ENCODE data around the gene RSPH1. TPM values are rescaled to one million over a fixed set of nuclear protein-coding genes. Genes with fewer than 3 reads are reported as not detected.
A peak's percentile ranks its signal among the peaks of the same experiment; 100 is the strongest.

The RSPH1 gene
- total RNA-seq, 3 donors from 2014 or later = 0.48 to 2.3 (median 0.88) TPM

GRCh38 chr21:42461881-42462877 lies 33.8 kb downstream of the RSPH1 start:
- TF ChIP-seq CTCF (IDR thresholded peaks at IDR 0.05) = no peak
- TF ChIP-seq POLR2AphosphoS5 (IDR thresholded peaks at IDR 0.05) = no peak
- TF ChIP-seq POLR2A (IDR thresholded peaks at IDR 0.05) = no peak
- intact Hi-C loops (cut with DNase I; ENCODE audit: low total_unique reads) = no loop called here
- Histone ChIP-seq H3K27ac (no peak overlapping the region), H3K36me3 (no peaks in the 10 kb centered on the region), H3K4me3 (no peak overlapping the region), H3K27me3 (no peaks in the 10 kb centered on the region), H3K4me1 (no peaks in the 10 kb centered on the region), H3K9me3 (no peaks in the 10 kb centered on the region)
- peak in 1 of 2 donors; percentile 10 for DNase-seq (ENCODE audit: low spot score in 2 of 2)

GRCh38 chr21:42461185-42461520 lies 34.9 kb downstream of the RSPH1 start:
- TF ChIP-seq CTCF (IDR thresholded peaks at IDR 0.05) = no peak
- no peak for TF ChIP-seq POLR2AphosphoS5 (IDR thresholded peaks at IDR 0.05)
- TF ChIP-seq POLR2A (IDR thresholded peaks at IDR 0.05) = no peak
- Histone ChIP-seq H3K4me1 (no peaks in the 10 kb centered on the region), H3K36me3 (no peaks in the 10 kb centered on the region), H3K9me3 (no peaks in the 10 kb centered on the region), H3K27ac (no peak overlapping the region), H3K27me3 (no peaks in the 10 kb centered on the region), H3K4me3 (no peak overlapping the region)
- intact Hi-C loops (cut with DNase I; ENCODE audit: low total_unique reads) = no loop called here
- peak in 1 of 2 donors; percentile 10 for DNase-seq (ENCODE audit: low spot score in 2 of 2)

GRCh38 chr21:42460391-42461184 lies 35.4 kb downstream of the RSPH1 start:
- peak in 1 of 2 donors; percentile 35 for DNase-seq (ENCODE audit: low spot score in 2 of 2)
- no peaks in the 10 kb centered on the region for H3K9me3 ChIP-seq
- H3K4me3 ChIP-seq = no peak overlapping the region
- no peaks in the 10 kb centered on the region for H3K4me1 ChIP-seq
- H3K27ac ChIP-seq = no peak overlapping the region
- intact Hi-C loops (cut with DNase I; ENCODE audit: low total_unique reads) = no loop called here
- H3K27me3 ChIP-seq = no peaks in the 10 kb centered on the region
- no peaks in the 10 kb centered on the region for H3K36me3 ChIP-seq
- TF ChIP-seq POLR2A (IDR thresholded peaks at IDR 0.05) (no peak), POLR2AphosphoS5 (IDR thresholded peaks at IDR 0.05) (no peak), CTCF (IDR thresholded peaks at IDR 0.05) (no peak)

GRCh38 chr21:42459546-42460215 lies 36.3 kb downstream of the RSPH1 start:
- H3K27ac ChIP-seq = no peak overlapping the region
- no peak for TF ChIP-seq POLR2A (IDR thresholded peaks at IDR 0.05)
- no peak for TF ChIP-seq POLR2AphosphoS5 (IDR thresholded peaks at IDR 0.05)
- DNase-seq (ENCODE audit: low spot score in 2 of 2) = no peak
- H3K36me3 ChIP-seq = no peaks in the 10 kb centered on the region
- no peak overlapping the region for H3K4me3 ChIP-seq
- no peaks in the 10 kb centered on the region for H3K4me1 ChIP-seq
- intact Hi-C loops (cut with DNase I; ENCODE audit: low total_unique reads) = no loop called here
- no peaks in the 10 kb centered on the region for H3K27me3 ChIP-seq
- H3K9me3 ChIP-seq = no peaks in the 10 kb centered on the region

- intact Hi-C loops (cut with DNase I; ENCODE audit: low total_unique reads) = no loop called here
- Histone ChIP-seq H3K9me3 (no peaks in the 10 kb centered on the region), H3K4me3 (no peak overlapping the region)
Observed at GRCh38 chr21:42459082-42459460, 37.0 kb downstream of the RSPH1 start.

More at GRCh38 chr21:42459082-42459460, 37.0 kb downstream of the RSPH1 start:
- H3K4me1 ChIP-seq = no peaks in the 10 kb centered on the region
- DNase-seq (ENCODE audit: low spot score in 2 of 2) = no peak
- H3K27me3 ChIP-seq = no peaks in the 10 kb centered on the region
- no peak overlapping the region for H3K27ac ChIP-seq
- TF ChIP-seq CTCF (IDR thresholded peaks at IDR 0.05) = no peak
- TF ChIP-seq POLR2A (IDR thresholded peaks at IDR 0.05) = no peak
- TF ChIP-seq POLR2AphosphoS5 (IDR thresholded peaks at IDR 0.05) = no peak
- H3K36me3 ChIP-seq = no peaks in the 10 kb centered on the region
